Measurements from ENCODE around the gene FDX2.

DNA sequence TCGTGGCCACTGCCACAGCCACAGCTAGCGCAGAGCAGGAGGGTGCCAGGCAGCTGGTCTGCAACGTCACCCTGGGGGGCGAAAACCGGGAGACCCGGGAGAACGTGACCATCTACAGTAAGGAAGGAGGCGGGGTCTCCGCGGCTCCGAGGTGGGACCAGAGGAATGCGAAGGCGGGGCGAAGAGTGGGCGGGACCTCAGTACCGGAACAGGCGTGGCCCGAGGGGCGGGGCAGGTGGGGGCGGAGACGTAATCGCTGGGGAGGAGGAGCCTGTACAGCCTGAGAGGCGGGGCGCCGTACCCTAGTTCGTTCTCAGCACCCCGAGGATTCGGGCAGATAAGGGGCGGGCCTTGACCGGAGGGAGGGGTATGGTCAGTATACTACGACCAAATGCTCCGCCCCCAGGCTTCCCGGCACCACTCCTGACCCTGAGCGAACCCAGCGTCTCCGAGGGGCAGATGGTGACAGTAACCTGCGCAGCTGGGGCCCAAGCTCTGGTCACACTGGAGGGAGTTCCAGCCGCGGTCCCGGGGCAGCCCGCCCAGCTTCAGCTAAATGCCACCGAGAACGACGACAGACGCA, 23.5 kb downstream of the FDX2 start:
- TF ChIP-seq, protein P1, sequence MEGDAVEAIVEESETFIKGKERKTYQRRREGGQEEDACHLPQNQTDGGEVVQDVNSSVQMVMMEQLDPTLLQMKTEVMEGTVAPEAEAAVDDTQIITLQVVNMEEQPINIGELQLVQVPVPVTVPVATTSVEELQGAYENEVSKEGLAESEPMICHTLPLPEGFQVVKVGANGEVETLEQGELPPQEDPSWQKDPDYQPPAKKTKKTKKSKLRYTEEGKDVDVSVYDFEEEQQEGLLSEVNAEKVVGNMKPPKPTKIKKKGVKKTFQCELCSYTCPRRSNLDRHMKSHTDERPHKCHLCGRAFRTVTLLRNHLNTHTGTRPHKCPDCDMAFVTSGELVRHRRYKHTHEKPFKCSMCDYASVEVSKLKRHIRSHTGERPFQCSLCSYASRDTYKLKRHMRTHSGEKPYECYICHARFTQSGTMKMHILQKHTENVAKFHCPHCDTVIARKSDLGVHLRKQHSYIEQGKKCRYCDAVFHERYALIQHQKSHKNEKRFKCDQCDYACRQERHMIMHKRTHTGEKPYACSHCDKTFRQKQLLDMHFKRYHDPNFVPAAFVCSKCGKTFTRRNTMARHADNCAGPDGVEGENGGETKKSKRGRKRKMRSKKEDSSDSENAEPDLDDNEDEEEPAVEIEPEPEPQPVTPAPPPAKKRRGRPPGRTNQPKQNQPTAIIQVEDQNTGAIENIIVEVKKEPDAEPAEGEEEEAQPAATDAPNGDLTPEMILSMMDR (conservative IDR thresholded peaks at IDR 0.05 in 1 of 2, IDR thresholded peaks at IDR 0.05 in 1 of 2; ENCODE audit: low read depth in 1 of 2, low read length in 2 of 2): no peak
- TF ChIP-seq EZH2 (IDR thresholded peaks at IDR 0.05; ENCODE audit: low read length, missing control alignments): no peak
